Measurements from ENCODE around the gene LSP1.

DNA sequence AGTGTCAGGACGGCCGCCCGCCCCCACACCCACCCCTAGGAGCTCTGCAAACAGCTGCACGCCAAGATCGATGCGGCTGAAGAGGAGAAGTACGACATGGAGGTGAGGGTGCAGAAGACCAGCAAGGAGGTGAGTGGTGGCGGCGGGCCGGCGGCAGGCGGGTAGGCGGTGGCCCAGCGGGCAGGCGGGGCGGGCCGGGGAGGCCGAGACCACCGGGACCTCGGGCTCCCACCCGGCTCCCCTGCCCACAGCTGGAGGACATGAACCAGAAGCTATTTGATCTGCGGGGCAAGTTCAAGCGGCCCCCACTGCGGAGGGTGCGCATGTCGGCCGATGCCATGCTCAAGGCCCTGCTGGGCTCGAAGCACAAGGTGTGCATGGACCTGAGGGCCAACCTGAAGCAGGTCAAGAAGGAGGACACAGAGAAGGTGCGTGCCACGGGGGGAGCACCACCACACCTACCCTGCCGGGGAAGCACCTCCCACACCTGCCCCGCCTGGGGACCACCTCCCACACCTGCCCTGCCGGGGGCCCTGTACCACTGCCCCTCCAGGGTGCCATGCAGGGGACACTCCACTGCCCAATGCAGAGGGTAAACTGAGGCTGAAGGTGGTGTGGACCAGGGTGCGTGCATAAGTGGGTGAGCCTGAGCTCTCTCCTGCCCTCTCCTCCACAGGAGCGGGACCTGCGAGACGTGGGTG, 12.0 kb upstream of the LSP1 start:
- no peak for TF ChIP-seq GATA2 (IDR thresholded peaks at IDR 0.05; ENCODE audit: low read depth, low read length)
- TF ChIP-seq GATA3 (IDR thresholded peaks at IDR 0.05; ENCODE audit: low read depth, low read length), result no peak
